ENCODE results near the gene RAB1A.

GRCh38 chr2:65037178-65037577, 92.7 kb downstream of the RAB1A start:
- TF ChIP-seq CTCF (IDR thresholded peaks at IDR 0.05; ENCODE audit: borderline replicate concordance, extremely low read depth, low read length, poor library complexity, severe bottlenecking) = no peak
- TF ChIP-seq EZH2 (IDR thresholded peaks at IDR 0.05; ENCODE audit: borderline replicate concordance, low read depth, low read length, severe bottlenecking) = no peak

All from DND-41 (cell line).